Measurements from ENCODE around the gene NSG1.

DNA sequence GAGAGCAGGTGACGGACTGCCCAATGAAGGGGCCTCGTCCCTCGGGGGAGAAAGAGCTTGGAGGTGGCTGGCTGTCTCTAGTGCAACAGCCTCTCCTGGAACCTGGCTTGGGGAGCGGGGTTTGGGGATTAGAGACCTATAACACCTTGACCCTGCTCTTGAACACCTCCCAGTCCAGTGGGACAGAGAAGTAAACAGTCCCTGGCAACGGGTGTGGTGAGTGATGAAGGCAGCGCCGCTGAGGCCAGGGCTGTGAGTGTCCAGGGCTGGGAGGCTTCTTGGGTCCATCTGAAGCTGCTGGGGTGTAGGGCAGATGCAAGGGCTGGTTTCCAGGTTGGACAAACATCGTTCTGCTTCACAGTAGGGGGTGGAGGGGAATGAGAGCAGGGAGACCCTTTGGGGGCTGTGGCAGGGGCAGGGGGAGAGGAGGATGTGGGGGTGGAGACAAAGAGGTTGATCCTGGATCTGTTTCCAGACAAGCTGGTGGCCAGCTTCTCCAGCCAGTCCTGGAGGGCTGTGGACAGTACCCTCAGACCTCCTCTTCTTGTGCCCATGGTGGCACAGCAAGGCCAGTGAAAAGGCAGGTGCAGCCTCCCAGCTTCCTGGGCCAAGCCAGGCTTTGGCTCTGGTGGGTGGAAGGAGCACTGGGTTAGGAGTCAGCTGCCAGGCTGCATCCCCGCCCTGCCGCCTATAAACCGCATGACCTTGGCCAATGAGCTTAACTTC lies 3.8 kb downstream of the NSG1 start:
- TF ChIP-seq POLR2AphosphoS5 (IDR thresholded peaks at IDR 0.05; ENCODE audit: low read depth, low read length), result no peak
- TF ChIP-seq POLR2A (IDR thresholded peaks at IDR 0.05; ENCODE audit: low read depth, low read length), result no peak
- no peak for TF ChIP-seq TAF1 (IDR thresholded peaks at IDR 0.05; ENCODE audit: low read depth, low read length)

Measured in GM12891 (cell line).